GM18858 (cell line): ENCODE results near the gene ELMOD1.

Source experiments
- ATAC-seq: cut with Tn5 transposase; IDR thresholded peaks from one replicate; pipeline ENCODE4 v1.9.1; 2021; ENCODE audit not compliant: unreplicated experiment

ELMOD1 gene

GRCh38 chr11:107583629-107584195, 7.2 kb upstream of the ELMOD1 start:
- no peak for ATAC-seq

- no peak for ATAC-seq
Observed at GRCh38 chr11:107587306-107587979, 3.5 kb upstream of the ELMOD1 start.

- ATAC-seq, result no peak
Observed at GRCh38 chr11:107591378-107592230, 657 bp downstream of the ELMOD1 start.

GRCh38 chr11:107592231-107592590, 1.3 kb downstream of the ELMOD1 start:
- no peak for ATAC-seq

GRCh38 chr11:107592813-107593212, 1.9 kb downstream of the ELMOD1 start:
- no peak for ATAC-seq

GRCh38 chr11:107593951-107594350, 3.0 kb downstream of the ELMOD1 start:
- ATAC-seq, result no peak

GRCh38 chr11:107594736-107595135, 3.8 kb downstream of the ELMOD1 start:
- ATAC-seq, result no peak

- peak; percentile 57 for ATAC-seq
Observed at GRCh38 chr11:107598225-107599139, 7.5 kb downstream of the ELMOD1 start.

- no peak for ATAC-seq
Observed at GRCh38 chr11:107605061-107606006, 14.4 kb downstream of the ELMOD1 start.

- no peak for ATAC-seq
Observed at GRCh38 chr11:107606141-107606540, 15.2 kb downstream of the ELMOD1 start.

- no peak for ATAC-seq
Observed at GRCh38 chr11:107608809-107609208, 17.9 kb downstream of the ELMOD1 start.

- no peak for ATAC-seq
Observed at GRCh38 chr11:107609400-107610218, 18.7 kb downstream of the ELMOD1 start.

GRCh38 chr11:107612445-107612844, 21.5 kb downstream of the ELMOD1 start:
- no peak for ATAC-seq

GRCh38 chr11:107619926-107620325, 29.0 kb downstream of the ELMOD1 start:
- ATAC-seq, result no peak

GRCh38 chr11:107621081-107621480, 30.1 kb downstream of the ELMOD1 start:
- ATAC-seq, result no peak

- ATAC-seq, result no peak
Observed at GRCh38 chr11:107623183-107623582, 32.2 kb downstream of the ELMOD1 start.

GRCh38 chr11:107624983-107625684, 34.2 kb downstream of the ELMOD1 start:
- no peak for ATAC-seq

GRCh38 chr11:107625685-107625989, 34.7 kb downstream of the ELMOD1 start:
- ATAC-seq, result no peak

GRCh38 chr11:107631043-107631442, 40.1 kb downstream of the ELMOD1 start:
- no peak for ATAC-seq
